ENCODE measurements around the gene ZW10.

Gene ZW10

GRCh38 chr11:113729456-113729855 is 44.0 kb downstream of the ZW10 start:
- in situ Hi-C loops (cut with HindIII; ENCODE audit: low sequenced_read_pairs), result no loop called here
- no peak for TF ChIP-seq CTCF (IDR thresholded peaks at IDR 0.05; ENCODE audit: low read depth, low read length)
- DNase-seq (ENCODE audit: low read depth, low spot score), result no peak
- no peak overlapping the region for H3K4me3 ChIP-seq (ENCODE audit: low read depth, low read length)

GRCh38 chr11:113728814-113729213 is 44.7 kb downstream of the ZW10 start:
- in situ Hi-C loops (cut with HindIII; ENCODE audit: low sequenced_read_pairs), result no loop called here
- DNase-seq (ENCODE audit: low read depth, low spot score), result no peak
- H3K4me3 ChIP-seq (ENCODE audit: low read depth, low read length), result no peak overlapping the region
- TF ChIP-seq CTCF (IDR thresholded peaks at IDR 0.05; ENCODE audit: low read depth, low read length), result no peak

GRCh38 chr11:113725913-113726312 is 47.6 kb downstream of the ZW10 start:
- in situ Hi-C loops (cut with HindIII; ENCODE audit: low sequenced_read_pairs), result no loop called here
- TF ChIP-seq CTCF (IDR thresholded peaks at IDR 0.05; ENCODE audit: low read depth, low read length), result no peak
- no peak for DNase-seq (ENCODE audit: low read depth, low spot score)
- no peak overlapping the region for H3K4me3 ChIP-seq (ENCODE audit: low read depth, low read length)

GRCh38 chr11:113725407-113725806 is 48.1 kb downstream of the ZW10 start:
- TF ChIP-seq CTCF (IDR thresholded peaks at IDR 0.05; ENCODE audit: low read depth, low read length), result no peak
- no peak overlapping the region for H3K4me3 ChIP-seq (ENCODE audit: low read depth, low read length)
- in situ Hi-C loops (cut with HindIII; ENCODE audit: low sequenced_read_pairs), result no loop called here
- no peak for DNase-seq (ENCODE audit: low read depth, low spot score)

GRCh38 chr11:113724778-113725177 is 48.7 kb downstream of the ZW10 start:
- DNase-seq (ENCODE audit: low read depth, low spot score), result no peak
- no peak for TF ChIP-seq CTCF (IDR thresholded peaks at IDR 0.05; ENCODE audit: low read depth, low read length)
- H3K4me3 ChIP-seq (ENCODE audit: low read depth, low read length), result no peak overlapping the region
- in situ Hi-C loops (cut with HindIII; ENCODE audit: low sequenced_read_pairs), result no loop called here

- in situ Hi-C loops (cut with HindIII; ENCODE audit: low sequenced_read_pairs), result no loop called here
- no peak overlapping the region for H3K4me3 ChIP-seq (ENCODE audit: low read depth, low read length)
- DNase-seq (ENCODE audit: low read depth, low spot score), result no peak
- TF ChIP-seq CTCF (IDR thresholded peaks at IDR 0.05; ENCODE audit: low read depth, low read length), result no peak
These were observed 49.7 kb downstream of the ZW10 start for GRCh38 chr11:113723787-113724186.

GRCh38 chr11:113722934-113723333 is 50.6 kb downstream of the ZW10 start:
- DNase-seq (ENCODE audit: low read depth, low spot score), result no peak
- no peak for TF ChIP-seq CTCF (IDR thresholded peaks at IDR 0.05; ENCODE audit: low read depth, low read length)
- no peak overlapping the region for H3K4me3 ChIP-seq (ENCODE audit: low read depth, low read length)
- in situ Hi-C loops (cut with HindIII; ENCODE audit: low sequenced_read_pairs), result no loop called here

All from astrocyte of the spinal cord (primary cell).